Measurements from ENCODE around the gene MDM2. TPM values are rescaled to one million over a fixed set of nuclear protein-coding genes. Genes with fewer than 3 reads are reported as not detected.

Gene MDM2
- total and polyA plus RNA-seq, 2 of the 8 experiments (the other 6 are each of a cell fraction or from before 2014, with no cell fraction given), result 15.1 to 115 TPM

DNA sequence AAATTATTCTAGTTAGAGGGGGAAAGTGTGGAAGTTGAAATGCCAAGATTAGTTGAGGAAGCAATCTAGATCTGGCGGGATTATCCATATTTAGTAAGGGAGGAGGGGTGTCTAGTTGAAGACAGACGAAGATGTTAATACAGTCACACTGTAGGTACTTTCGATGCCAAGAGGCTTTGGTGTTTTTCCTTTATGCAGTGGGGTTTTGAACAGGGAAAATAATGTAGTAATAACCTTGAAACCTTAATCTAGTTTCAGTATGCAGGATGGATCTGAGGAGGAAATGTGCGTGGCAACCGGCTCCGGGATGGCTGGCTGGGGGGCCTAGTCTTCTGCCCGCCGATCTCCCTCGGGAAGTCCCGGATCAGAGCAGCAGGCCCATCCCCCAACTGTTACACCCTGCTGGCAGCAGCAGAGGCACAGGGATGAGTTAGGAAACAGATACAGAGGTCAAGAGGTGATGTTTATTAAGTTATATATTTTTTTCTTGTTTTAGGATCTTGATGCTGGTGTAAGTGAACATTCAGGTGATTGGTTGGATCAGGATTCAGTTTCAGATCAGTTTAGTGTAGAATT is 27.4 kb downstream of the MDM2 start:
- H4K20me1 ChIP-seq (replicated peaks in 1 of 2; ENCODE audit: control insufficient read depth in 1 of 2, insufficient read depth in 2 of 2, low read length in 2 of 2), result peaks cover 0 to 2% of the 10 kb centered on the region in 2 experiments
- H3K4me1 ChIP-seq (replicated peaks in 1 of 4; ENCODE audit: control insufficient read depth in 3 of 4, insufficient read depth in 4 of 4, low read length in 3 of 4), result peaks cover 0 to 7% (median 3%) of the 10 kb centered on the region in 4 experiments; a peak in 2 of 7 replicates
- no peak overlapping the region for H3K23ac ChIP-seq (ENCODE audit: insufficient read length)
- H3K9me3 ChIP-seq (ENCODE audit: insufficient read depth in 2 of 2, low read depth in 1 of 2, low read length in 1 of 2), result no peaks in the 10 kb centered on the region
- H2BK5ac ChIP-seq (ENCODE audit: low read depth, low read length), result no peak overlapping the region
- H3K27me3 ChIP-seq (replicated peaks in 1 of 4; ENCODE audit: control insufficient read depth in 3 of 4, extremely low read depth in 1 of 4, insufficient read depth in 3 of 4, low read length in 3 of 4), result no peaks in the 10 kb centered on the region
- H3K14ac ChIP-seq (ENCODE audit: insufficient read length), result no peak overlapping the region
- no peak overlapping the region for H2BK20ac ChIP-seq (ENCODE audit: low read length)
- H3K79me2 ChIP-seq (ENCODE audit: control insufficient read depth in 1 of 2, insufficient read depth in 2 of 2, low read length in 2 of 2), result peaks cover 0 to 8% of the 10 kb centered on the region in 2 experiments; a peak in 1 of 4 replicates
- no peak overlapping the region for H3K4me2 ChIP-seq (ENCODE audit: insufficient read depth in 1 of 2, low read depth in 2 of 2, low read length in 2 of 2)
- H2AK5ac ChIP-seq (ENCODE audit: low read depth, low read length), result no peak overlapping the region
- H3K4ac ChIP-seq (replicated peaks; ENCODE audit: insufficient read length, low read depth, low read length), result peak overlapping the region; percentile 53
- H3K4me3 ChIP-seq (ENCODE audit: extremely low read depth in 1 of 4, insufficient read depth in 2 of 4, low read depth in 3 of 4, low read length in 4 of 4), result no peak overlapping the region; a peak in 1 of 8 replicates
- no peak overlapping the region for H2AFZ ChIP-seq (ENCODE audit: low read length)
- H2BK15ac ChIP-seq (ENCODE audit: low read length), result no peak overlapping the region
- 81% methylated on average over 10 of the region's 10 CpGs; no CpG with 5 or more reads in 1 of the 2 experiments for WGBS, 2 experiments (ENCODE audit: extremely low coverage in 1 of 2, insufficient coverage in 1 of 2, insufficient read length in 1 of 2, insufficient replicate concordance in 2 of 2, low coverage in 1 of 2, low lambda C conversion rate in 2 of 2, missing lambda C conversion rate in 1 of 2)
- H4K8ac ChIP-seq (ENCODE audit: extremely low read depth, insufficient read depth, low read length), result no peak overlapping the region
- H2BK120ac ChIP-seq (replicated peaks; ENCODE audit: low read depth, low read length), result no peak overlapping the region
- ChIA-PET POLR2A (ENCODE audit: partially characterized antibody) (interaction anchor here (1.8 to 2.9 kb wide), 3 partner anchors 9 to 23 kb away, joined by 6 to 11 read pairs (median 7); no protein-coding TSS in a partner anchor), CTCF (ENCODE audit: partially characterized antibody) (no interaction called here)
- H3K23me2 ChIP-seq (ENCODE audit: low read depth, low read length), result no peaks in the 10 kb centered on the region
- no peak overlapping the region for H4K5ac ChIP-seq (ENCODE audit: insufficient read length, low read depth, low read length)
- no peak overlapping the region for H3K9ac ChIP-seq (replicated peaks in 1 of 4; ENCODE audit: extremely low read depth in 1 of 4, low read depth in 3 of 4, low read length in 3 of 4)
- no peak overlapping the region for H3K56ac ChIP-seq (replicated peaks; ENCODE audit: insufficient read length, low read depth, low read length)
- H3K27ac ChIP-seq (ENCODE audit: low read depth, low read length), result no peak overlapping the region
- no peak overlapping the region for H4K91ac ChIP-seq (replicated peaks; ENCODE audit: insufficient read length, low read length)
- peaks cover 16 to 88% (median 49%) of the 10 kb centered on the region in 4 experiments for H3K36me3 ChIP-seq (ENCODE audit: control insufficient read depth in 2 of 4, insufficient read depth in 4 of 4, low read length in 3 of 4)
- no peak overlapping the region for H3K18ac ChIP-seq (ENCODE audit: extremely low read depth, low read length)
- H3K79me1 ChIP-seq (ENCODE audit: low read depth, low read length), result no peaks in the 10 kb centered on the region
- peak in 1 of 2 experiments; percentile 44; a peak in 1 of 3 replicates for TF ChIP-seq POLR2A (IDR thresholded peaks at IDR 0.05; ENCODE audit: control extremely low read depth in 1 of 2, low read depth in 2 of 2, low read length in 2 of 2)
- 0 out of 2 replicates have a peak, but pooled peaks have one; percentile 33 for TF ChIP-seq POLR2AphosphoS5 (IDR thresholded peaks at IDR 0.05; ENCODE audit: low read depth, low read length)
- no peak for TF ChIP-seq SAP30 (IDR thresholded peaks at IDR 0.05; ENCODE audit: insufficient read depth, insufficient replicate concordance, low read length)
- H2BK12ac ChIP-seq (ENCODE audit: low read depth, low read length), result no peak overlapping the region
- DNase-seq (ENCODE audit: low read depth in 1 of 2, low spot score in 2 of 2) (no peak), FAIRE-seq (no peak)

Data from H1 (cell line).